GM21737 (cell line): ENCODE measurements around the gene NCBP3.
"Not testable (repeated sequence)": the region's sequence is repeated elsewhere in the genome, so short reads cannot be mapped to it uniquely, and the experiment has no call there.

Experiments used
- ATAC-seq: cut with Tn5 transposase; IDR thresholded peaks from one replicate; pipeline ENCODE4 v1.9.1; 2021; ENCODE audit warnings: mild to moderate bottlenecking, moderate library complexity; ENCODE audit not compliant: unreplicated experiment

Gene NCBP3

GRCh38 chr17:3794557-3795389 lies 51.3 kb downstream of the NCBP3 start:
- ATAC-seq, result no peak

GRCh38 chr17:3794152-3794551 lies 51.9 kb downstream of the NCBP3 start:
- ATAC-seq, result not testable (repeated sequence)

- ATAC-seq, result not testable (repeated sequence)
Observed at GRCh38 chr17:3793258-3793657, 52.8 kb downstream of the NCBP3 start.

- no peak for ATAC-seq
Observed at GRCh38 chr17:3792481-3792880, 53.6 kb downstream of the NCBP3 start.

DNA sequence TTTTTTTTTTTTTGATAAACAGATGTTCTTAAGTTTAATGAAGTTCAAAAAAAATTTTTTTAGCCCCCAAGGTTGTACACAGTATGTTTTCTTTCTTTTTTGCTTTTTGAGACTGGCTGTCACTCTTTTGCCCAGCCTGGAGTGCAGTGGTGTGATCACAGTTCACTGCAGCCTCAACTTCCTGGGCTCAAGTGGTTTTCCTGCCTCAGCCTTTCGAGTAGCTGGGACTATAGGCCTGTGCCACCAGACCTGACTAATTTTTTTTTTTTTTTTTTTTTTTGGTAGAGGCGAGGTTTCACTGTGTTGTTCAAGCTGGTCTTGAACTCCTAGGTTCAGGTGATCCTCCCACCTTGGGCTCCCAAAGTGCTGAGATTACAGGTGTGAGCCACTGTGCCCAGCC lies 57.8 kb downstream of the NCBP3 start:
- ATAC-seq, result no peak

DNA sequence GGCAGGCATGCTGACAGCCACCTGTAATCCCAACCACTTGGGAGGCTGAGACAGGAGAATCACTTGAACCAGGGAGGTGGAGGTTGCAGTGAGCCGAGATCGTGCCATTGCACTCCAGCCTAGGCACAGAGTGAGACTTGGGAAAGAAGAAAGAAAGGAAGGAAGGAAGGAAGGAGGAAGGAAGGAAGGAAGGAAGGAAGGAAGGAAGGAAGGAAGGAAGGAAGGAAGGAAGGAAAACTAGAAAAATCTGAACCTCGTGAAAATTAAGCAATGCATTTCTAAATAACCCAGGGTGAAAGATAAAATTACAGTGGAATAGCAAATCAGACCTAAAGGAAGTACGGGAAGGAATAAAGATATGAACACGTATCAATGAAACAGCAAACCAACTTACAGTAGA lies 60.7 kb downstream of the NCBP3 start:
- ATAC-seq, result not testable (repeated sequence)

- ATAC-seq, result no peak
Observed at GRCh38 chr17:3782751-3783150, 63.3 kb downstream of the NCBP3 start.

- ATAC-seq, result no peak
Observed at GRCh38 chr17:3780986-3781385, 65.1 kb downstream of the NCBP3 start.

- ATAC-seq, result no peak
Observed at GRCh38 chr17:3777366-3778120, 68.5 kb downstream of the NCBP3 start.

- ATAC-seq, result no peak
Observed at GRCh38 chr17:3773966-3774365, 72.1 kb downstream of the NCBP3 start.

GRCh38 chr17:3773511-3773910 lies 72.5 kb downstream of the NCBP3 start:
- ATAC-seq, result no peak

DNA sequence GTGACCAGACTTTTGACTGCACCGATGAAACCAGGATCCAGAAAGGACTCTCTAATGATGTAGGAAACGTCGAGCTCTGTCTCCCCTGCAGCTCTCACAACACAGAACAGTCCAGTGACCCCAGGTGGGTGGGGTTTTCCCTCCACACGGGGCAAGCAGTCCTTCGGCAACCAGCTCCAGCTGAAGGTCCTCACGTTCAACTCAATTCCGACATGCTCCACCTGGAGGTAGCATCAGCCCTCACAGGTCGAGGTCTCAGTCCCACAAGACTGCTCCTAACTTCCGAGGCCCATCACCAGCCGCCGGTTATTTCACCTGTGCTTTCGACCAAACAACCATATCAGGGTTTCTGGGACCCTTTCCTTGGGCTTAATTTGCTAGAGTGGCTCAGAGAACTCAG lies 73.3 kb downstream of the NCBP3 start:
- ATAC-seq, result no peak

DNA sequence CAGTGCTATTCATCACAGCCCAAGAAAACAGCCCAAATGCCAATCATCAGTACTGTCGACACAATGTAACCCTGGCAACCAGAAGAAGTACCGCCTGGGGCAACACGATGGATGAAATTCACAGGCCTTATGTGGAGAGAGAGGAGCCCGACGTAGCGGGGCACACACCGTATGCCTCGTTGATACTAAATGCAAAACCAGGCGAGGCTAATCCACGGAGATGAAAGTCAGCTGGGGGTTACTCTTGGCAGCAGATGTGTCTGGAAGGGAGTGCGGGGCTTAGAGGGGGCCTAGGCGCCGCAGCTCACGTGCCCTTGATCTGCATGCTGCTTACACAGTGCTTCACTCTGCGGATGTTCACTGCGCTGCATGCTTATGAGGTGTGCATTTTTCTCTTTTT lies 74.9 kb downstream of the NCBP3 start:
- ATAC-seq, result no peak

GRCh38 chr17:3770466-3770865 lies 75.6 kb downstream of the NCBP3 start:
- no peak for ATAC-seq

DNA sequence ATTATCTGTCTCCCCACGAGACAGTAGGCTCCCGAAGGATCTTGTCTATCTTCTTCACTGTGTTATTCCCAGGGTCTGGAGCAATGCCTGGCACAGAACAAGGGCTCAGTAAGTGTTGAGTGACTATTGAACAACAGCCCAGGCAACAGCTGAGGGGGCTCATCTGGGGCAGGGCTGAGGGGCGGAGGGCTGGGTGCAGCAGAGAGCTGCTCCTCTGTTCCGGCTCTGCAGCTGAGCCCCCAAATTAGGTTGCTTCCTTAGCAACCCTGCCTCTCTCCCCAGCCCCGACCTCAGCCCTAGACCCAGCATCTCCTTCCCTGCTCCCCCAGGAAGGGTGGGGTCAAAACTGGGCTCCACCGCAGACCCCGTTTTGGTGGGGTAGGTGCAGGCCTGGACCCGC lies 77.3 kb downstream of the NCBP3 start:
- no peak for ATAC-seq

- ATAC-seq, result no peak
Observed at GRCh38 chr17:3768341-3768740, 77.7 kb downstream of the NCBP3 start.

DNA sequence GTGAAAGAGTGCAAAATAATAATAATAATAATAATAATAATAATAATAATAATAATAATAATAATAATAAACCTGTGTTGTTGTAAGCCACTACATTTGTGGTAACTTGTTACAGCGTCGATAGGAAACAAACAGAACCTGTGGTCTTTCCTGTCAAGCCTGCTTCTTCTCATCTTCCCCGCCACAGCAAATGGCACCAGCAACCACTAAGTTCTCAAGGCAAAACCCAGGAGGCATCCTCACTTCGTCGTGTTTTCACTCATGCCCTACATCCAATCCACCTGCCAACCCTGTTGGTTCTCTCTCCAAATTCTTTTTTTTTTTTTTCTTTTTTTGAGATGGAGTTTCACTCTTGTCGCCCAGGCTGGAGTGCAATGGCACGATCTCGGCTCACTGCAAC lies 79.3 kb downstream of the NCBP3 start:
- no peak for ATAC-seq

DNA sequence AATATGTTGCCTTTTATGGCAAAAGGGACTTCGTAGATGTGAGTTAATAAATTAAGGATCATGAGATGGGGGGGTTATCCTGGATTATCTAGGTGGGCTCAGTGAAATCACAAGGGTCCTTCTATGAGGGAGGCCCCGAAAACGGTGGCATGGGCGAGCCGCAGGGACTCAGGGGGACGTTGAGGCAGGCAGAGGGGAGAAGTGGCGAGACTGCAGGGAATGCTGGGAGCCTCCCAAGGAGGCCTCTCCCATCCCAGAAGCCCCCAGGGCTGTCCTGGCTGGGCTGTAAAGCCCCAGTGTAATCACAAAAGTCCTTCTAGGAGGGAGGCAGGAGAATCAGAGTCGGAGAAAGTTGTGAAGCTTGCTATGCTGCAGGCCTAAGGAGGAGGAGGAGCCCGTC lies 80.1 kb downstream of the NCBP3 start:
- ATAC-seq, result no peak

GRCh38 chr17:3763777-3764170 lies 82.3 kb downstream of the NCBP3 start:
- ATAC-seq, result no peak

DNA sequence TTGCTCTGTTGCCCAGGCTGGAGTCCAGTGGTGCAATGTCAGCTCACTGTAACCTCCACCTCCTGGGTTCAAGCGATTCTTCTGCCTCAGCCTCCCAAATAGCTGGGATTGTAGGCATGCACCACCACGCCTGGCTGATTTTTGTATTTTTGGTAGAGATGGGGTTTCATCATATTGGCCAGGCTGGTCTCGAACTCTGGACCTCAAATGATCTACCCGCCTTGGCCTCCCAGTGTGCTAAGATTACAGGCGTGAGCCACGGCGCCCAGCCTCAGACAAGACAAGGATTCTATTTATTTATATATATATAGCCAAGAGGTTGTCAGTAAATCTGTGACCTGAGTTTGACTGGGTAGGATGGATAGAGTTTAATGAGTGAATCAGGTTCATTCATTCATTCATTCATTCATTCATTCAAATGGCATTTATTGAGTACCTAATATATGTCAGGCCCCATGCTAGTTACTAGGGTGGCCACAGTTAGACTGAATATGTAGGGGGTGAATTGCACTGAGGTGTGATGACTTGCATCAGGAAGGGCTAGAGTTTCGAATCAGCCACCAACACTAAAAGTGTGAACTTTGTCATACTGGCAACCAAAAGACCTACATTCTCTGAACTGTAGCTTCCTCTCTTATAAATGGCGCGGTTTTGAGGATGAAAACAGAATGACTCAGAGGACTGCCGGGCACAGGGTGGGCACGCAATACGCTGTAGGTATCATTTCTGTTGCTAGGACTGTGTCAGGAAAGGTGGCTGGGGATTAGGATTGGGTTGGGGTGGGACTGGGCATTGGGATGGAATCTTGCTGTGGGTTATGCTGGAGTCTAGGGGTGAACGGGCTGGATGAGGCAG lies 82.9 kb downstream of the NCBP3 start:
- no peak for ATAC-seq

GRCh38 chr17:3761918-3762380 lies 84.1 kb downstream of the NCBP3 start:
- no peak for ATAC-seq
